SH-SY5Y (cell line): ENCODE results near the gene KRT82.

Experiments
- GATA2 ChIP-seq: IDR thresholded peaks from 2 replicates; pipeline ENCODE4 v1.6.1; 2011; ENCODE audit warnings: mild to moderate bottlenecking, low read depth, low read length
- GATA3 ChIP-seq: IDR thresholded peaks from 2 replicates; pipeline ENCODE4 v1.6.1; 2011; ENCODE audit warnings: low read depth, mild to moderate bottlenecking, low read length, moderate library complexity

GRCh38 chr12:52439845-52440244 is 33.7 kb upstream of the KRT82 start:
- TF ChIP-seq GATA2 (no peak), GATA3 (no peak)
